H1 (cell line): ENCODE data around the gene FGF19. TPM values are rescaled to one million over a fixed set of nuclear protein-coding genes. Genes with fewer than 3 reads are reported as not detected.

ENCODE experiments used
- CTCF ChIA-PET: fragments of 300-600 bp; sonication (Branson Sonifier 250); formaldehyde crosslinking; loops from one replicate; lab custom pipeline; 2021; ENCODE audit not compliant: partially characterized antibody; lab: Charles Lee
- POLR2A ChIA-PET: fragments of 300-600 bp; sonication (Branson Sonifier 250); formaldehyde crosslinking; loops from one replicate; lab custom pipeline; 2021; ENCODE audit warnings: inconsistent platforms; ENCODE audit not compliant: partially characterized antibody; lab: Charles Lee
- DNase-seq, 2 experiments: peaks; one replicate each; pipeline versions ENCODE4 v3.0.0 to v3.0.0-alpha.2; 2010 to 2022; ENCODE audit warnings: low spot score in 2 of 2, low read depth in 1 of 2, mixed read lengths in 1 of 2
- FAIRE-seq: peaks from 2 replicates; lab custom pipeline; 2011; peaks lifted over from hg19 to GRCh38; lab: Jason Lieb, UNC
- H2AFZ ChIP-seq: 2 replicates; pipeline ENCODE4 v1.8.1; 2012; ENCODE audit warnings: low read length, inconsistent platforms
- H2AK5ac ChIP-seq: 2 replicates; pipeline ENCODE4 v1.6.1; 2013; ENCODE audit warnings: low read depth, low read length
- H2BK120ac ChIP-seq: replicated peaks from 2 replicates; pipeline ENCODE3; 2013; ENCODE audit warnings: low read depth, low read length, inconsistent platforms
- H2BK12ac ChIP-seq: 2 replicates; pipeline ENCODE4 v1.6.1; 2013; ENCODE audit warnings: low read depth, low read length
- H2BK15ac ChIP-seq: 2 replicates; pipeline ENCODE4 v1.6.1; 2013; ENCODE audit warnings: low read length
- H2BK20ac ChIP-seq: 2 replicates; pipeline ENCODE4 v1.6.1; 2013; ENCODE audit warnings: low read length
- H2BK5ac ChIP-seq: 2 replicates; pipeline ENCODE4 v1.6.1; 2013; ENCODE audit warnings: low read depth, low read length
- H3K14ac ChIP-seq: 2 replicates; pipeline ENCODE4 v1.6.1; 2013; ENCODE audit warnings: inconsistent platforms; ENCODE audit not compliant: insufficient read length
- H3K18ac ChIP-seq: 2 replicates; pipeline ENCODE4 v1.6.1; 2013; ENCODE audit warnings: low read length; ENCODE audit errors: extremely low read depth
- H3K23ac ChIP-seq: 2 replicates; pipeline ENCODE4 v1.6.1; 2013; ENCODE audit warnings: inconsistent platforms; ENCODE audit not compliant: insufficient read length
- H3K23me2 ChIP-seq: 2 replicates; pipeline ENCODE4 v1.6.1; 2013; ENCODE audit warnings: low read depth, low read length
- H3K27ac ChIP-seq: 2 replicates; pipeline ENCODE4 v1.6.1; 2011; ENCODE audit warnings: low read depth, low read length, inconsistent platforms
- H3K27me3 ChIP-seq, 4 experiments: replicated peaks in 1 of 4; 1 replicate in 1 of 4; 2 replicates in 3 of 4; pipeline versions ENCODE4 v1.6.1 to v1.8.1; 2011 to 2013; ENCODE audit warnings: low read length in 3 of 4, mild to moderate bottlenecking in 3 of 4, inconsistent platforms in 2 of 4, mixed read lengths in 2 of 4, moderate library complexity in 1 of 4; ENCODE audit not compliant: control insufficient read depth in 3 of 4, insufficient read depth in 3 of 4; ENCODE audit errors: extremely low read depth in 1 of 4
- H3K36me3 ChIP-seq, 4 experiments: 2 replicates each; pipeline versions ENCODE4 v1.6.1 to v1.8.1; 2011 to 2013; ENCODE audit warnings: mild to moderate bottlenecking in 4 of 4, low read length in 3 of 4, moderate library complexity in 2 of 4, control low read depth in 1 of 4, inconsistent platforms in 1 of 4; ENCODE audit not compliant: insufficient read depth in 4 of 4, control insufficient read depth in 2 of 4
- H3K4ac ChIP-seq: replicated peaks from 2 replicates; pipeline ENCODE3; 2013; ENCODE audit warnings: low read length, low read depth, mixed read lengths, inconsistent platforms; ENCODE audit not compliant: insufficient read length
- H3K4me1 ChIP-seq, 4 experiments: replicated peaks in 1 of 4; 1 replicate in 1 of 4; 2 replicates in 3 of 4; pipeline versions ENCODE4 v1.6.1 to v1.8.1; 2011 to 2013; ENCODE audit warnings: low read length in 3 of 4, inconsistent platforms in 2 of 4, mixed read lengths in 1 of 4; ENCODE audit not compliant: insufficient read depth in 4 of 4, control insufficient read depth in 3 of 4
- H3K4me2 ChIP-seq, 2 experiments: 2 replicates each; pipeline versions ENCODE4 v1.6.1 to v1.8.1; 2011 to 2013; ENCODE audit warnings: low read depth in 2 of 2, low read length in 2 of 2, control low read depth in 1 of 2, inconsistent platforms in 1 of 2, mild to moderate bottlenecking in 1 of 2; ENCODE audit not compliant: insufficient read depth in 1 of 2
- H3K4me3 ChIP-seq, 4 experiments: fragments of 200-600, 300-600 bp in 1 of 4; sonication (generic), shearing (Covaris generic), sonication (Bioruptor Twin) in 1 of 4; 2 replicates each; pipeline versions ENCODE4 v1.5.1 to v1.8.1; 2011 to 2016; ENCODE audit warnings: low read length in 4 of 4, low read depth in 3 of 4, control low read depth in 2 of 4, inconsistent platforms in 2 of 4, mild to moderate bottlenecking in 2 of 4, mixed read lengths in 1 of 4, moderate library complexity in 1 of 4; ENCODE audit not compliant: insufficient read depth in 2 of 4; ENCODE audit errors: extremely low read depth in 1 of 4
- H3K56ac ChIP-seq: replicated peaks from 2 replicates; pipeline ENCODE3; 2013; ENCODE audit warnings: low read depth, mild to moderate bottlenecking, mixed read lengths, low read length, inconsistent platforms; ENCODE audit not compliant: insufficient read length
- H3K79me1 ChIP-seq: 2 replicates; pipeline ENCODE4 v1.6.1; 2013; ENCODE audit warnings: low read depth, low read length, control low read depth
- H3K79me2 ChIP-seq, 2 experiments: 2 replicates each; pipeline versions ENCODE4 v1.6.1 to v1.8.1; 2012 to 2013; ENCODE audit warnings: low read length in 2 of 2, mild to moderate bottlenecking in 2 of 2, inconsistent platforms in 1 of 2; ENCODE audit not compliant: insufficient read depth in 2 of 2, control insufficient read depth in 1 of 2
- H3K9ac ChIP-seq, 4 experiments: replicated peaks in 1 of 4; 1 replicate in 1 of 4; 2 replicates in 3 of 4; pipeline versions ENCODE4 v1.6.1 to v1.8.1; 2011 to 2013; ENCODE audit warnings: low read depth in 3 of 4, low read length in 3 of 4, control low read depth in 2 of 4, mild to moderate bottlenecking in 2 of 4, moderate library complexity in 2 of 4, inconsistent platforms in 1 of 4; ENCODE audit errors: extremely low read depth in 1 of 4
- H3K9me3 ChIP-seq, 2 experiments: 2 replicates each; pipeline versions ENCODE4 v1.6.1 to v1.8.1; 2012 to 2013; ENCODE audit warnings: mild to moderate bottlenecking in 2 of 2, moderate library complexity in 2 of 2, control low read depth in 1 of 2, inconsistent platforms in 1 of 2, low read depth in 1 of 2, low read length in 1 of 2, mixed read lengths in 1 of 2; ENCODE audit not compliant: insufficient read depth in 2 of 2
- H4K20me1 ChIP-seq, 2 experiments: replicated peaks in 1 of 2; 2 replicates each; pipeline versions ENCODE3 to v1.8.1; 2011 to 2013; ENCODE audit warnings: inconsistent platforms in 2 of 2, low read length in 2 of 2, mild to moderate bottlenecking in 1 of 2; ENCODE audit not compliant: insufficient read depth in 2 of 2, control insufficient read depth in 1 of 2
- H4K5ac ChIP-seq: 2 replicates; pipeline ENCODE4 v1.6.1; 2013; ENCODE audit warnings: low read length, low read depth, mixed read lengths, inconsistent platforms; ENCODE audit not compliant: insufficient read length
- H4K8ac ChIP-seq: 2 replicates; pipeline ENCODE4 v1.8.0; 2013; ENCODE audit warnings: mild to moderate bottlenecking, moderate library complexity, low read length, inconsistent platforms; ENCODE audit not compliant: insufficient read depth; ENCODE audit errors: extremely low read depth
- H4K91ac ChIP-seq: replicated peaks from 2 replicates; pipeline ENCODE3; 2013; ENCODE audit warnings: low read length, mixed read lengths, inconsistent platforms; ENCODE audit not compliant: insufficient read length
- EGR1 ChIP-seq: IDR thresholded peaks from 2 replicates; pipeline ENCODE4 v1.6.1; 2011; ENCODE audit warnings: low read depth, low read length, borderline replicate concordance
- EP300 ChIP-seq, 2 experiments: IDR thresholded peaks; 1 replicate in 1 of 2; 2 replicates in 1 of 2; pipeline ENCODE4 v1.6.1; 2011 to 2012; ENCODE audit warnings: low read depth in 2 of 2, low read length in 2 of 2, mild to moderate bottlenecking in 2 of 2, borderline replicate concordance in 1 of 2, inconsistent platforms in 1 of 2, moderate library complexity in 1 of 2
- NRF1 ChIP-seq: IDR thresholded peaks from 2 replicates; pipeline ENCODE4 v1.6.1; 2011; ENCODE audit warnings: mild to moderate bottlenecking, low read depth, low read length, improper control_type of control experiment
- RAD21 ChIP-seq, 2 experiments: IDR thresholded peaks in 1 of 2; conservative IDR thresholded peaks in 1 of 2; 2 replicates each; pipeline ENCODE4 v1.6.1; 2011; ENCODE audit warnings: low read depth in 2 of 2, low read length in 2 of 2, improper control_type of control experiment in 1 of 2, inconsistent platforms in 1 of 2, mild to moderate bottlenecking in 1 of 2, moderate library complexity in 1 of 2
- RXRA ChIP-seq: IDR thresholded peaks from 2 replicates; pipeline ENCODE4 v1.6.1; 2011; ENCODE audit warnings: low read depth, mild to moderate bottlenecking, low read length, moderate library complexity; ENCODE audit not compliant: insufficient read depth
- TAF7 ChIP-seq: optimal IDR thresholded peaks from 2 replicates; pipeline ENCODE3; 2011; ENCODE audit warnings: low read depth, mild to moderate bottlenecking, inconsistent platforms, low read length, moderate library complexity, borderline replicate concordance
- WGBS, 2 experiments: shearing (Covaris generic) in 1 of 2; methylation state at CpG; one replicate each; pipeline versions ENCODE4 v1.1.6 to v1.1.7; 2013 to 2015; ENCODE audit warnings: low lambda C conversion rate in 2 of 2, mixed read lengths in 2 of 2, inconsistent platforms in 1 of 2, low coverage in 1 of 2, missing lambda C conversion rate in 1 of 2; ENCODE audit not compliant: insufficient replicate concordance in 2 of 2, insufficient coverage in 1 of 2, insufficient read length in 1 of 2; ENCODE audit errors: extremely low coverage in 1 of 2, missing lambda C conversion rate in 1 of 2; 5-methylcytosine and 5-hydroxymethylcytosine counted together
- polyA plus RNA-seq, 7 experiments: library from polyadenylated mRNA; depleted of rRNA in 3 of 7; stranded (reverse) in 5 of 7; unstranded in 2 of 7; fragments of >200 nt in 5 of 7; fragments of 200-250 nt in 2 of 7; gene quantifications; 1 replicate in 5 of 7; 2 replicates in 1 of 7; 4 replicates in 1 of 7; pipeline versions ENCODE4 v1.2.1 to v1.2.3, GENCODE V29; 2011 to 2013; ENCODE audit warnings: missing spikeins in 2 of 7, mixed read lengths in 2 of 7
- total RNA-seq: library from RNA; stranded (reverse); fragmentation: NEBNext Ultra II Directional; extraction: Animal tissue kit (Norgen Biotek cat#: 25700); gene quantifications from 2 replicates; pipeline ENCODE4 v1.2.1, GENCODE V29; 2021

Gene FGF19
- total and polyA plus RNA-seq, 2 of the 8 experiments (the other 6 are each of a cell fraction or from before 2014, with no cell fraction given): 9.6 to 14.8 TPM

DNA sequence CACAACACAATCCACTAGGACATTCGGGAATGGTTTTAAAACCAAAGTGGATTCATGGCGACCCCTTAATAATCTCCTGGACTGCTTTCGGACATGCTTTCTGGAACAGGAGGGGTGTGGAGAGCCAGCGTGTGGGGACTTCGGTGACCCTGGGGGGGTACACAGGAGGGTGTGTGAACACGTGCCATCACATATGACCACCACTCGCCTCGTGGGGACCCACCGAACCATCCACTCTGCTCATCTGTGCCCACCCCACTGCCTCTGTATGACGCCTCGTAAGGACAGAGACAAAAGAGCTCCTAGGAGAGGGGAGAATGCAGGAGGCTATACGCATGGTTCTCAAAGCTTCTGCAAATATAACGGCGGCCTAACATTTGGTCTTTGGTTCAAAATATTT, 37.6 kb downstream of the FGF19 start:
- H3K23ac ChIP-seq: no peak overlapping the region
- no peak overlapping the region for H3K27ac ChIP-seq
- no peak overlapping the region for H3K4me2 ChIP-seq
- peaks cover 0 to 12% (median 1%) of the 10 kb centered on the region in 4 experiments; a peak in 4 of 8 replicates for H3K36me3 ChIP-seq
- H3K9me3 ChIP-seq: no peaks in the 10 kb centered on the region
- H3K79me2 ChIP-seq: no peaks in the 10 kb centered on the region
- 0 out of 2 replicates have a peak, but pooled peaks cover 2% of the 10 kb centered on the region for H3K79me1 ChIP-seq
- H4K91ac ChIP-seq: no peak overlapping the region
- H2BK5ac ChIP-seq: no peak overlapping the region
- H2BK20ac ChIP-seq: no peak overlapping the region
- ChIA-PET CTCF (interaction anchor here (0.8 to 1.5 kb wide), 4 partner anchors 10 to 373 kb away, joined by 3 to 5 read pairs (median 4); partner anchors contain the start of gene MYEOV), POLR2A (interaction anchor here (0.9 to 1.2 kb wide), 3 partner anchors 9 to 43 kb away, joined by 3 to 5 read pairs (median 4); no protein-coding TSS in a partner anchor)
- WGBS, 2 experiments: 91% methylated on average over 14 of the region's 14 CpGs; no CpG with 5 or more reads in 1 of the 2 experiments
- no peak overlapping the region for H3K18ac ChIP-seq
- no peaks in the 10 kb centered on the region for H3K23me2 ChIP-seq
- H2BK15ac ChIP-seq: no peak overlapping the region
- no peak overlapping the region for H4K8ac ChIP-seq
- H3K4me3 ChIP-seq: no peak overlapping the region
- H2AFZ ChIP-seq: no peak overlapping the region
- H3K27me3 ChIP-seq: no peaks in the 10 kb centered on the region
- H4K20me1 ChIP-seq: peaks cover 0 to 2% of the 10 kb centered on the region in 2 experiments
- H2BK12ac ChIP-seq: no peak overlapping the region
- no peak overlapping the region for H3K9ac ChIP-seq
- no peak for DNase-seq
- no peak for TF ChIP-seq EP300 (IDR thresholded peaks at IDR 0.05; ENCODE audit: borderline replicate concordance in 1 of 2, low read depth in 2 of 2, low read length in 2 of 2)
- no peak for TF ChIP-seq TAF7
- TF ChIP-seq EGR1: no peak
- TF ChIP-seq RAD21 (IDR thresholded peaks at IDR 0.05 in 1 of 2, conservative IDR thresholded peaks at IDR 0.05 in 1 of 2; ENCODE audit: low read depth in 2 of 2, low read length in 2 of 2): no peak
- no peak for TF ChIP-seq NRF1
- no peak for TF ChIP-seq RXRA
- no peak overlapping the region for H3K4ac ChIP-seq
- no peak overlapping the region for H3K14ac ChIP-seq
- no peak overlapping the region for H2AK5ac ChIP-seq
- H4K5ac ChIP-seq: no peak overlapping the region
- no peak overlapping the region for H2BK120ac ChIP-seq
- FAIRE-seq: no peak
- H3K4me1 ChIP-seq: no peaks in the 10 kb centered on the region
- no peak overlapping the region for H3K56ac ChIP-seq
